ENCODE measurements around the gene FCF1. TPM values are rescaled to one million over a fixed set of nuclear protein-coding genes. Genes with fewer than 3 reads are reported as not detected.

FCF1 gene
- total and polyA plus RNA-seq, 9 of the 15 experiments (the other 6 are each of a cell fraction or from before 2014, with no cell fraction given): 6.8 to 91.9 (median 40.0) TPM

- TF ChIP-seq ZMIZ1 (IDR thresholded peaks at IDR 0.05; ENCODE audit: low read depth in 2 of 2, low read length in 2 of 2) (0 out of 4 replicates have a peak, but pooled peaks of 1 of the 2 experiments have one; percentile 48), TCF7L2 (IDR thresholded peaks at IDR 0.05; ENCODE audit: low read depth, low read length) (no peak), HDAC1 (IDR thresholded peaks at IDR 0.05) (peak; percentile 36 to 92; a peak in 2 of 4 replicates), POLR2AphosphoS5 (IDR thresholded peaks at IDR 0.05; ENCODE audit: control insufficient read depth, insufficient read depth, low read depth, low read length) (peak; percentile 53; the same call in 1 of the 2 replicates), E2F1 (CRISPR knock-in tag; IDR thresholded peaks at IDR 0.05) (no peak), KHSRP (IDR thresholded peaks at IDR 0.05) (no peak), GTF2B (IDR thresholded peaks at IDR 0.05; ENCODE audit: extremely low read depth, insufficient read length) (no peak), TEAD1 (CRISPR knock-in tag; IDR thresholded peaks at IDR 0.05) (no peak), ZBTB40 (IDR thresholded peaks at IDR 0.05) (no peak), ZBTB40 (CRISPR knock-in tag; IDR thresholded peaks at IDR 0.05) (no peak), ZNF232 (CRISPR knock-in tag; IDR thresholded peaks at IDR 0.05) (no peak)
These were observed 22.2 kb downstream of the FCF1 start (continued) for GRCh38 chr14:74735125-74735524.
